Gastroesophageal sphincter (tissue), 3 donors: ENCODE results near the gene FGB.

Experiments used
- POLR2AphosphoS5 ChIP-seq: sonication (generic); formaldehyde crosslinking; IDR thresholded peaks from one replicate; pipeline ENCODE4 v1.6.1; 2017; ENCODE audit warnings: antibody characterized with exemption
- TF ChIP-seq, protein P1 (sequence below), 4 experiments: fragments of 200-600 bp in 2 of 4; fragments of 450-650 bp in 2 of 4; sonication (generic) in 1 of 4; IDR thresholded peaks; one replicate each; pipeline ENCODE4 v1.5.1; 2017 to 2019; ENCODE audit warnings: antibody characterized with exemption in 4 of 4, mild to moderate bottlenecking in 2 of 4, moderate library complexity in 2 of 4

DNA sequence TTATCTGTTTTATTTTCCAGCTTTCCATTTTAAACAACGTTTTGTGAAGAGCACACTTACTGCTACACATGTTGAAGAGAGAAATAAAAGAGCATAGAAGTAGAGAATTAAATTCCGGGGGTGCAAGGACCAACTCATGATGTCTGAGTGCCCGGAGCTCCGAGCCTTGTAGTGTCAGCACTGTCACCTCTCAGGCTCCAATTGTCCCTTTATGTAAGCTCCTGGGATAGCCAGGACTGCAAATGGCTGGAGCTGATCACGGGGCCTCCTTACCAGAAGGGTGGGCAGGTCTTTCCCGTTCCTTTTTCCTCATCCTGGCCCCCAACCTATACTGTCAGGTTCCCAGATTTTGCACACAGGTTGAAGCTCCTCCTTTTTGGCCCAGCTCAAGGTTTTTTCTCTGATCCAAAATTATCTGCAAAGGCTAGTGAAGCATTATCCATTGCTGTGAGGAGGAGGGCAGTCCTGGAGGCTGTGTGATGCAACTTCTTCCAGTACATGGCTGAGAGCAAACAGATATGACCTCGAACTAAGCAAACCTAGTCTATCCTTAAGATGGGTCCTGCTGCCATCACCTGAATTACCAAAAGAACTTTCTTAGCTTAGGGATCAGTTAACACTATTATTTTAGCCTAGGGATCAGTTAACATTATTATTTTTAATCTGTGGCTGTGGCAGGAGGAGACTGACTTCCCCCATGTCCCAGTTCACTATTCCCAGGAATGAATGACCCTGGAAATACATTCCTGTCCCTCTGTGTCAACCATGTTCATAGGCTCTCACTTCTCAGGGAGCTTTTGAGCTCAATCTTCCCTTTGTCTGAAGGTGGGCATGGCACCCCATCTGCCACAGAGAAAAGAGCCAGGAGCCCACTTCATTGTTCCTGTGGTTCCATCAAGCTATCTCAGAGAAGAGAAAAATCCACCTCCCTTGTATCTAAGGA lies 49.9 kb downstream of the FGB start, which contains the start of gene FGG:
- TF ChIP-seq, protein P1, sequence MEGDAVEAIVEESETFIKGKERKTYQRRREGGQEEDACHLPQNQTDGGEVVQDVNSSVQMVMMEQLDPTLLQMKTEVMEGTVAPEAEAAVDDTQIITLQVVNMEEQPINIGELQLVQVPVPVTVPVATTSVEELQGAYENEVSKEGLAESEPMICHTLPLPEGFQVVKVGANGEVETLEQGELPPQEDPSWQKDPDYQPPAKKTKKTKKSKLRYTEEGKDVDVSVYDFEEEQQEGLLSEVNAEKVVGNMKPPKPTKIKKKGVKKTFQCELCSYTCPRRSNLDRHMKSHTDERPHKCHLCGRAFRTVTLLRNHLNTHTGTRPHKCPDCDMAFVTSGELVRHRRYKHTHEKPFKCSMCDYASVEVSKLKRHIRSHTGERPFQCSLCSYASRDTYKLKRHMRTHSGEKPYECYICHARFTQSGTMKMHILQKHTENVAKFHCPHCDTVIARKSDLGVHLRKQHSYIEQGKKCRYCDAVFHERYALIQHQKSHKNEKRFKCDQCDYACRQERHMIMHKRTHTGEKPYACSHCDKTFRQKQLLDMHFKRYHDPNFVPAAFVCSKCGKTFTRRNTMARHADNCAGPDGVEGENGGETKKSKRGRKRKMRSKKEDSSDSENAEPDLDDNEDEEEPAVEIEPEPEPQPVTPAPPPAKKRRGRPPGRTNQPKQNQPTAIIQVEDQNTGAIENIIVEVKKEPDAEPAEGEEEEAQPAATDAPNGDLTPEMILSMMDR (IDR thresholded peaks at IDR 0.05): no peak
- TF ChIP-seq POLR2AphosphoS5: no peak
